GM12873 (cell line): Measurements from ENCODE around the gene NEMP1.
A peak's percentile ranks its signal among the peaks of the same experiment; 100 is the strongest.

Experiments used
- CTCF ChIP-seq: IDR thresholded peaks from 2 replicates; pipeline ENCODE4 v1.5.1; 2012; ENCODE audit warnings: low read depth, mild to moderate bottlenecking, moderate library complexity, low read length, control low read depth; ENCODE audit not compliant: insufficient read depth; ENCODE audit errors: missing control alignments

The NEMP1 gene

GRCh38 chr12:57012600-57013465 is 65.8 kb downstream of the NEMP1 start:
- TF ChIP-seq CTCF: no peak

- no peak for TF ChIP-seq CTCF
Measured at GRCh38 chr12:57011438-57012424, 66.9 kb downstream of the NEMP1 start.

- TF ChIP-seq CTCF: no peak
Measured at GRCh38 chr12:57010627-57011247, 67.9 kb downstream of the NEMP1 start.

GRCh38 chr12:57009949-57010626 is 68.5 kb downstream of the NEMP1 start:
- no peak for TF ChIP-seq CTCF

GRCh38 chr12:57008178-57008577 is 70.4 kb downstream of the NEMP1 start:
- peak; percentile 78 for TF ChIP-seq CTCF

- TF ChIP-seq CTCF: no peak
Measured at GRCh38 chr12:57006809-57007475, 71.6 kb downstream of the NEMP1 start.
